MV-4-11 (cell line): ENCODE results near the gene SYTL2.

ENCODE experiments used
- DNase-seq: peaks from one replicate; lab custom pipeline; 2025; lab: John Stamatoyannopoulos, UW

Gene SYTL2

DNA sequence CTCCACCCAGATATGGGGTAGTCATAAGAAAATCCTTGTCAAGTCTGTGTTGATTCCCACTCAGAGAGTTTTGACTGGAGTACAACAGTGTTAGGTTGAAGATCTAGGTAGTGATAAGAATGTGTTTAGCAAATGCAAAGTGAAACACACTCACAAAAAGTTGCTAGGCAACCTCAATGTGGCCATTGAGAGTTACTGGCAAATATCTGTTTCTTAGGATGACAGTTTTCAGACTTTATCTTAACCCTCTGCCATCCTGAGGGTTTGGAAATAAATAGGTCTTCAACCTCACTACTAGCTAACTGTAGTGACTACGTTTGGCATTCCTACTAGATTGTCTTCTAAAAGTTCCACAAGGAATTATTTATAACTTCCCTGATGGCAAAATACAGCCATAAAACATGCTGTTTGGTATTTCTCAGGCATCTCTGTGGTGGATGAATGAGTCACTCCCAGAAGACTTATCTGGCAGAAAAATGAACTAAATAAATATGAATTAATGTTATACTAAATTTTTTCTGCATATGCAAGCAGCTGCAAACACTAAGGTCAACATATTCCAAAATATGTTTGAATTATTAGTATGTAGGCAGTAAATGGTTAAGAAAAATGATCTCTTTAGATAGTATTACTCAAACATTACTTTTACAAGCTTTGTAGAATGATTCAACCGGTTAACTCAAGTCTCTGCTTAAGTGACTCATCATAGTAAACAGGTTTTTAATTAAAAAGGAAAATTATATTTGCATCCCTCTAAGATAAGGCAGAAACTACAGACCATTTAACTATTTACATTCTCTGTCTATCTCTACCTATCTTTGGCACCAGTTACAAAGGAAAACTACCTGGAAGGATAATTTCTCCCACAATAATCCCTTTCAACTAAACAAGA, 17.1 kb upstream of the SYTL2 start:
- no peak for DNase-seq

DNA sequence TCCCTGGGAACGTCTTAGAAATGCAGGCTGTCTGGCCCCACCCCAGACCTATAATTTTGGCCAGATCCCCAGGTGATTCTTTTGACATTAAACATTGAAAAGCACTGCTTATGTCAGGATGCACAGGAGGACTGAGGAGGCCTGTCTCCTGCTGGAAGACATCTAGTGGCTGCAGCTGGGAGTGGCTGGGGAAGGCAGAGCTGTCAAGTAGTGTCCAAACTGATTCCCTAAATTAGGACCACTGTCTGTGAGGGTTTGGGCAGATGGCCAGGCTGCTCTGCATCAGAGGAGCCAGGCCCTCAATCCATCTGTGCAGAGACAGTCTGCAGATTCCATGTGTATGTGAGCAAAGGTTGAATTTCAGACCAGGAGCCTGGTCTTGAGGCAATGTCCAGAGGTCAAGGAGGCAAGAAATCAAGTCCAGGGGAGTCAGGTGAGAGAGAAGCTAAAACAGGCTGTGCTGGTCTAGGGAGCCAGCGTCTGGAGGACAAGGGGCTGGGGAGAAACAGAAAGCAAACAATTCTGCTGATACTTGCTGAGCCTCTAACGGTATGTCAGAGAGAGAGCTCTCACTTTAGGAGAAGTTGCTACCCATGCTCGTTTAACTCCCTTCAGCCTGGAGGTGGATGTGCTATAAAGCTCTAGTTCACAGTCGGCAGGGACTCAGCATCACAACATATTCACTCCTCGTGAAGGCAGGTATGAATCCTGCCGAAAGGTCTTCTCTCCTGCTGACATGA, 15.3 kb upstream of the SYTL2 start:
- DNase-seq, result no peak

DNA sequence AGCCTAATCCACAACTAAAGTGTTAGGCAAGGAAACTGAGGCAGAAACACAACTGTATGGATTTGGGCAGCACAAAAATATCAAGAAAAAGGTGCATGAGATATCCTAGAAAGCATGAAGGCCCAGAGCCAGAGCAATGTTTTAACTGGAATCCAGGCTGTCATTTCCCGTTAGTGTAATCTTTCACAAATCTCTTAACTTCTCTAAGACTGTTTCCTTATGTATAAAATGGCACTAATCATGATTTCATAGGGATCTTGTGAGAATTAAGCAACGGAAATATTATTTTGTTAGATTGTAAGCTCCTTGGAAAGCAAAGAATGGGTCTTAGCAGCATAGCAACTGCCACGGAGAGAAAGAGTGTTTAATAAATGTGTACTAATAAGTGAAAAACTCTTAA, 14.7 kb upstream of the SYTL2 start:
- no peak for DNase-seq

DNA sequence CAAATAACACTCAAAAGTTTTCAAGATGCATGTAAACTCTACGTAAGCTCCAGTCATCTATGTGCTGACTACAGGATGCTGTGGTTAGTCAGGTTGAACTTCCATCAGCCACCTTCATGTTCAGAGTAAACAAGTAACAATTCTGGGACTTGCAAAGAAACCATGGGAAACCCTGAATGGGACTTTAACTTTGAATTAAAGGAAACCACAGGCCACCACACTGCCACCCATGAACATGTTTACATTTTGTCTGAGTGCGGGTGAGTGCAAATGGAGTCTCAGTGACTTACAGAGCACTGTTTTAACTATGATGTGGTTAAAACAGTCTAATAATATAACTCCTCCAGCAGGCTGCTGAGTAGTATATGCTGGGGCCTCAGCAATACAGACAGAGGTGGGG, 12.9 kb upstream of the SYTL2 start:
- no peak for DNase-seq

DNA sequence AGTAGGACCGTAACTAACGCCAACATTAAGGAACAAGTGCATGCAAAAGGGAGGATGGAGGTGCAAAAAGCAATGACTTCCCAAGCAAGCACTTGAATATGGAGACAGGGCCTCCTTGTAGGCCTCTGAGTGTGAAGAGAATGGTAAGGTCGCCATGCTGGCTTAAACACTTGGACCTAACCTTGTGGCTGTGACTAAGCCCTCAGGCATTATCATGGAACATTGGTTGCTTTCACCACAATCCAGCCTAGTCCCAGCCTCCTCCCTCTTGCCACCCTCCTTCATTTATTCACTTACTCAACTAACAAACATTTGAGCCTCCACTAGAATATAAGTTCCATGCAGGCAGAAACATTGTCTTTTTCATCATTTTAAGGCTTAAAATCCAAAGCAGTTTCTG, 11.9 kb upstream of the SYTL2 start:
- DNase-seq, result no peak

DNA sequence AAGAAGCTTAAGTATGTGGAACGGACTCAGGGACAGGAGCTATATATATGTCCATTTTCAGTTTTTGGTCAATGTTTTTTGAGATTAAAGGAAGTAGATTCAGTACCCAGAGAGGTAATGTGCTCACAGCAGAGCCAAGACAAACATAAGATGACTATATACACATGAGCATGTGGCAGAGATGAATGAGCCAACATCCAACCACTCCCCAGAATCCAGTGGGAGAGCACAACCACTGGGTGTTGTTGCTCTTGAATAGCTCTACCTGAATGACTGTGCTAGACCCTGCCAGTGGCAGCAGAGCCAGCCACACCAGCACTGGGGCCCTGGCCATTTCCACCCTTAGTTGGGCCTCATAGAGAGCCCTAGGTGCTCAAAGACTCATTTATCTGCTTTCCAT, 10.7 kb upstream of the SYTL2 start:
- no peak for DNase-seq

DNA sequence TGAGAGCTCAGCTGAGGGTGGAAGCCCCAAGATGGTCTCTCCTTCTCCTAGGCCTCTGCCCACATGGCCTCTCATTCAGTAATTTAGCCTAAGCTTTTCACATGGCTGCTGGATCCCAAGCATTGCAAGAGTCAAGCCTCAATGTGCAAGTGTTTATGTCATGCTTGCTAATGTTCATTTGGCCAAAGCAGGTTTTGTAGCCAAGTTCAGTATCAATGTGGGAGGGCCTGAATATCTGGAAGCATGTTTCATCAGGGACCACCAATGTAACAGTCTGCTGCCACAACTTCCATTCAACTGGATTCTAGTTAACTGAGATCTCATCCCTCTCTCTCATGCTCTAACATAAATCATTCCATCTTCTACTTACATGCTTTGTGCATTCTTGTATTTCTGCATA, 8.5 kb upstream of the SYTL2 start:
- DNase-seq, result no peak

DNA sequence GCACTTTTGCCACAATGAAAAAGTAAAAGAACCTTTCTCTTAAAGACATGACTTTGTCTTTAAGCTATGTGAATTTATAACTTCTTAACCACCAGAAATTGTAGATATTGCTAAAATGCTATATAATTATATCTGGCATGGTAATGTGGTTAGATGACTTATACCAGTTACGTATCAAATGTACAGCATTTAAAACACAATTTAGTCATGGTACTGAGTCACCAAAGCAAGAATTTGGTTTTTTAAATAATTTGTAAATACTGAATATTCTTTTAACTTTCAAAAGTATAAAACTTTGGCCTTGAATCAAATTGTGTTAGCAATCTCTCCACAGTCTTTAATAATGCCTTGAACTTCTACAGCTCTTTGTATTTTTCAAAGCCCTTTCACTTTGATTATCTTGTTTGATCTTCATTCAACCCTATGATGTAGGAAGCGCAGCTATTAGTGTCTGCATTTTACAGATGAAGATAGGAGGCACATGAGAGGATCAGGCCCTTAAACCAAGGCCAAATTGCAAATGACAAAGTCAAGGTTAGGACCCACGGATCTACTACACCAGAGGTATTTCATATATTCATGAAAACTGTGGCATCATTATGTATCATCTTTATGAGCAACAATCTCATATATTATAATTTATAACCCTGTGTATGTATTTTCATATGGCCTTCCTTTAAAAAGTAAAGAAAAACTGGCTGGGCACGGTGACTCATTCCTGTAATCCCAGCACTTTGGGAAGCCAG, 4.4 kb upstream of the SYTL2 start:
- DNase-seq, result no peak

DNA sequence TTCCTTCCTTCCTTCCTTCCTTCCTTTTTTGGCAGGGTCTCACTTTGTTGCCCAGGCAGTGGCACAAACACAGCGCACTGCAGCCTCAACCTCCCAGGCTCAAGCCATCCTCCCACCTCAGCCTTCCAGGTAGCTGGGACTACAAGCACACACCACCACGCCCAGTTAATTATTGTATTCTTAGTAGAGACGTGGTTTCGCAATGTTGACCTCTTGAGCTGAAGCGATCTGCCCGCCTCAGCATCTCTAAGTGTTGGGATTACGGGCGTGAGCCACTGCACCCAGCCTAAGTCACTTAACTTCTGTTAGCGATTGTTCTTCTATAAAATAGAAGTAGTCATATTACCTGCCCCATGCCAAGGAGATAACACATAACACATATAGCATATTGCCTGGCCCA, 2.8 kb upstream of the SYTL2 start:
- DNase-seq, result peak; percentile 36

DNA sequence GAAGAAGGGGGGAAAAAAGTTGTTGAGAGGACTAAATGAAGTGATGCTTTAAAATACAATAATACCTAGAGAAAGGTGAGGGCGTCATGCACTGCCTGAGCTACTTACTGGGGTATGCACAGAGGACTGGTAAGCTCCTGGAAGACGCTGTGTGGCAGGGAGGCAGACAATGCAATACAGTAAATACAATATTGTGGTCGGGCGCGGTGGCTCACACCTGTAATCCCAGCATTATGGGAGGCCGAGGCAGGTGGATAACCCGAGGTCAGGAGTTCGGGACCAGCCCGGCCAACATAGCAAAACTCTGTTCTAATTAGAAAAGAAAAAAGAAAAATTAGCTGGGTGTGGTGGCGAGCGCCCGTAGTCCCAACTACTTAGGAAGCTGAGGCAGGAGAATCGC, 683 bp upstream of the SYTL2 start:
- no peak for DNase-seq

DNA sequence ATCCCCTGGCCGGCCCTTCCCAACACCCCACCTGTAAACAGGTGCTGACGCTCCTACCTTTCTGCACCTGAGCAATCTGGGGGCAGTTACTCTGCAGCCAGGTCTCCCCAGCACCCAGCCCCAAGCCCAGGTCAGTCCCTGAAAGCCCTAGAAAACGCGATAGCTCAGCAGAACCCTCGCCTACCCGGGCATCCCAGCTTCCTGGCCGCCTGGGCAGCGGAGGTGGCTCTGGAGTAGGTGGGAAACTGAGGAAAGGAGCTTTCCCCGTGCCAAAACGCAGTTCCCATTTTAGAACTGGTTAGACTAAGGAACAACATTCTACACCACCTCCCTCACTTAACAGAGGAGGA, 445 bp downstream of the SYTL2 start:
- DNase-seq, result no peak

DNA sequence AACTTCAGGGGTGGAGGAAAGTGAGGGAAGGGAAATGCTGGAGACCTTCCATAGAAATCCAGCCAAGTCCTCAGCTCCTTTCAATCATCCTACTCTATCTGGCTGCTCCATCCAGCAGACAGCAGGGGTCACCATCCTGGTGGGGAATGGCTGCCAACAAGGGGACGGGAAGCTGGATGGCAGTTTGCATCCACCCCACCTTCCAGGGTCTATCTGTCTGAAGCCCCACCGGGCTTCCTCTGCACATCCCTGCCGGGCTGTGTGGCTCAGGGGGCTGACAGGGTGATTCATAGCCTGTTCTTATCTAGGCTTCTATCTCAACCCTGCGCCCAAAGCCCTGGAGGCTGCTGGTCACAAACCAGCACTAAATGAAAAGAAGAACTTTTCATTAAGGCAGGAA, 1.1 kb downstream of the SYTL2 start:
- DNase-seq, result no peak

DNA sequence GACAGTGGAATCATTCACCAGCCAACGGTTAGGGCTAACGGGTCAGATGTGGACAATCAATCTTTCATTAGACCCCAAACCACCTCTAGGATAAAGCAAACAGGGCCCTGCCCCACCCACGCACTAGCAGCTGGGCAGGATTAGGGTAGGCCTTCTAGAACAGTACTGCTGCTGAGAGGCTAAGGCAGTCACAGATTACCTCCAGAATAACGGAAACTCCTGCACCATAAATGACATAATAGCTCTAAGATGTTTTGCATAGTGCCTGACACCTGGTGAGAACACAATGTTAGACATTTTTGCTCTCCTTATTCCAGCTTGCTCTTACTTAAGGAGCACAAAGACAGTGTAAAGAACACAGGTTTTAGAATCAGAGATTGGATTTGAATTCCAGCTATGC, 1.8 kb downstream of the SYTL2 start:
- DNase-seq, result no peak

DNA sequence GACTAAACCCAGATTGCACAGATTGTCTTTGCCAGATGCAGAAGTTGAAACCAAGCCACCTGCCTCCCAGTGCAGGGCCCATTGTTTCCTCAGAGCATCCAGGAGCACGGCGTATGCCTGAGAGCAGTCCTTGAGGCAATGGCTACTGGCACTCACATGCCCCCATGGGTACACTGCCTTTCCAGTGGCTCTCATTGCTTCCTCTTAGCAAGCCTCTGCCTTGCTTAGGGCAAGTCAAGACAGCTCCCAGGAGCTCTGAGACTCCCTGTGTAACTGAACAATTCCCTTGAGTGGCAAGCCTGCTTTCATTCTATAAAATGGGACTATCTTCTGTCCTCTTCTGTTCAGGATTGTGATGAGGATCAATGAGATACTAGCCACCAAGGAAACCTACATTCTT, 4.1 kb downstream of the SYTL2 start:
- DNase-seq, result no peak

DNA sequence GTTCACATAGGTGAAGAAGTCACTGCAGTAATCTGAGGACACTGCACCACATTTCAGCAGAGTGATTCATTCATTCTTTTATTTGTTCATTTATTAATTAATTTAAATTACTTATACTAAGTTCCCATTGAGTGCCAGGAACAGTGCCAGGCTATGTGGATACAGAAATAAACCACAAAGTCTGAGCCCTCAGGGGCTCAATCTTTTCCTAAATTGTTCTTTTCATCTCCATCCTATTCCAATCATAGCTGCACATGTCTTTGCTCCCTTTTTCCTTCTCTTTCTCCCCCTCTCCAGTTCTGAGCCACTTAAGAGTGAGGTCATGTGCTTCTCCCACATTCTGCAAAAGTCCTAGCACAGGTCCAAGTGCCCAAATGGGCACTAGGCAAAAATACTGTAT, 4.9 kb downstream of the SYTL2 start:
- no peak for DNase-seq

DNA sequence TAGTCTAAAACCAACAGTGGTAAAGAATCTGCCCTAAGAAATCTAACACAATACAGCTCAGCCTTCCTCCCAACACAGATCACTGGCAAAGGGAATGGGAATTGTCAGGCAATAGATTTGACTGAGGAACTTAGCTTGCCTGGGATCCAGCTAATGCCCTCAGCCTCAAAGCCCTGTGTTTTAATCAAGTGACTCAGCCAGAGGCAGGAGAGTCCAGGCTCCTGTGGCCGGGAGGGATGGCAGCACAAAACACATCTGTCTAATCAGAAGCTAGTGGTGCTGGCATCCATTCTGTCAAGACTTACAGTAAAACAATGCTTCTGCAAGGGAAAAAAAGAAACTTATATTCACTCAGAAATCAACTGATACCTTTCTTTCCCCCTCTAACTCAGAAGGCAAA, 5.6 kb downstream of the SYTL2 start:
- DNase-seq, result no peak

DNA sequence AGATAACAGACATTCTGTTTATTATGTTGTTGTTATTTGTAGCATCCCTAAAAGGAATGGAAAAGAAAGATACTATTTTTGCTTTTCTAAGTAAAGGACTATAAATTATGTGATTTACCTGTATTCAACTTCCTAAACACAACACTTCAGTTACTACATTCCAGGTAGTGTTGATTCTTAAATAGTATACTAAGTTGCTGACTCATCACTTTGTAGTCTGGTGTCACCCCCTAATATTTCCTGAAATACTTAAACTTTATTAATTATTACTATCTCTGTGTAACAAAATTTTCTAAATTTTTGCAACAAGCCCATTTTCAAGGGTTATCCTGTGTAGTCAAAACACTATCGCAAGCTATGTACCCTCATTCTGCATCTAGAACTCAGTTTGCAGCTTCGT, 7.0 kb downstream of the SYTL2 start:
- DNase-seq, result no peak

DNA sequence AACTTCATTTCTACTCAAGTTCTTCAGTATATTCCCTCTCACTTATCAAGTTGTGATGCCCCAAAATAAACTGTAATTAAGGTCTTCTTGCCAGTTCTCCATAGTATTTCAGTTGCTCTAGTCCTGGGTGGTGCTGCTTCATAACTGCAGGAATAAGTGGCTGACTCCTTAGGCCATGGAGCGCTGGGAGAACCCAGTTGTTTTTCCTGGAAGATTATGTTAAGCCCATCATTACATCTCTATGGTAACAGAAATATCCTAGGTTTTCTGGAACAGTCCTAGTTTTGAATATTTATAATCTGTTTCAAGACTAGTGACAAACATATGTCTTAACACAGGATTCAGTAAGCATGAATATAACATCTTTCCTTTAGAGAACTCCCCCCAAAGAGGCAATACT, 7.6 kb downstream of the SYTL2 start:
- no peak for DNase-seq

DNA sequence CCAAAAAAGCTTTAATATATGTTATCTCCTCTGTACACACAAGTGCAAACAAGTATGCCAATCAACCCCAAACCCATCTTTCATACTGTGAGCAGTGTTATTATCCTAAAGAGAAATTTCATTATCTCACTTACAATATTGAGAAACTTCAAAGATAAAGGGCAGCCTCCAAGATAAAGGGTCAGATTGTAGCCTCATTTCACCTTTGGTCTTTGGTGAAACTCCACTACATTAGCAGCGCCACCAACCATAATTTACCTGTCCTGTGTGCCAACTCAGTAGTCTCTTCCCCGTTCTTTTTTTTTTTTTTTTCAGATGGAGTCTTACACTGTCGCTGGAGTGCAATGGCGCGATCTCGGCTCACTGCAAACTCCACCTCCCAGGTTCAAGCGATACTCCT, 9.4 kb downstream of the SYTL2 start:
- DNase-seq, result no peak

DNA sequence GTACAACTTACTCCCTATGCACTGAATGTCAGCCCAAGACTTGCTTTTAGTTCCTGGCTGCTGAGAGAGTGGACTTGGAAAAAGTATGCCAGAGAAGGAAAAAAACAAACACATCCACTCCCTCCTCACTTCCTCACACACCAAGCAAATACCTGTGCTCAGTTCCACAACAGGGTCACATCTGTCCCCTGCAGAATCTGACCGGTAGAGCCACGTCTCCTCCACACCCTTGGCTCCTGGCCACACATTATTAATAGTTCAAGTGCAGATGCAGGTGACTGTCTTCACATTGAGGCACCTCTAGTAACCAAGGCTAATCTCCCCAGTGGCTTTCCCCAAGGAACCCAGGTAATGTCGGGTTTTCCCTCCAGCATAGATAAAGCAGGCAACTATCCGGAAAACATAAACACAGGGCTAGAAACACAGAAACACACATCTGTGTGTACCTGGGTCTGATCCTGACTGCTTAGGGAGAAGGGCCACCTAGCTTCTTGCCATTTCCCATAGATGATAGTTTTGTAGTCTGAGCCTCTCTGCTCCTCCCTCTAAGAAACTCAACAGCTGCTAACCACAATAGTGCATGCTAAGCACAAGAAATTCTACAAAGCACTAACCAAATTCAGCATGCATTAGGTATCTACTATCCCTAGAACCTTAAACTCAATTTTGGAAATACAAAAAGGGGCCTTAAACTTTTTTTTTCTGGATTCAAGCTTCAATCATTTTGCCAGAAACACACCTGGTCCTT, 10.2 kb downstream of the SYTL2 start:
- no peak for DNase-seq

DNA sequence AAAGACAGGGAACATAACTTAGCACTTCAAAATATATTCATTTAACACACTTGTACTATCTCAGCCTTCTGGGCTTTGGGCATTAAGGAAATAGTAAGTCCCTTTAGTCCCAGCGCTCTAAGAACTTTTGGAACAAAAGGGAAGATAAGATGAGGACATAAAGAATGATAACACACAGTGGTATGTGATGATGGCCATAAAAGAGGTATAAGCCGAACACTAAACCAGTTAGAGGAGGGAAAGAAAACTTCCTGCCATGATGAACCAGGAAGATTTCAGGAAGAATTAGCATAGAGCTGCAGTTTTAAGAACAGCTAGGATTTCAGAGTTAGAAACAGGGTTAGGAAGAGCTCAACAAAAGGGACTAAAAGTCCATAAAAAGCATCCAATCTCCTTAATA, 11.8 kb downstream of the SYTL2 start:
- no peak for DNase-seq

DNA sequence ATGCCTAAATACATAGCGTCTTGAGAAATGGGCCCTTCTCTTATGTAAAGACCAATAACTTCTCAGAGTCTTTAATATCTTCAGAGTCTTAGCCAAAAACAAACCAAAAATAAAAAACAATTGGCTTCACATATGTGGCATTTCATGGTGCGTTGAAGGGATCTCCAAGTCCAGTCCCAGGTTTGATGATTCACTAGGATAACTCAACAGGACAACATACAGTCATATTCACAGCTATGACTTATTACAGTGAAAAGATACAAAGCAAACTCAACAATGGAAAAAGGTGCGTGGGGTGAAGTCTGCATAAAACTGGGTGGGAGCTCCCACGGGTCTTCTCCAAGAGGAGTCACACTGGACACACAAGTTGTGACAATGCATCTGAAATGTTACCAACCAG, 12.6 kb downstream of the SYTL2 start:
- DNase-seq, result no peak
